NOMO-1 treated with DMSO at 0.1 percent for 48 hours (cell line): Measurements from ENCODE around the gene CCRL2.

Experiments used
- DNase-seq: peaks from one replicate; lab custom pipeline; 2025; ENCODE audit not compliant: unreplicated experiment; lab: John Stamatoyannopoulos, UW

CCRL2 gene

GRCh38 chr3:46455231-46456115 lies 48.4 kb downstream of the CCRL2 start:
- DNase-seq, result no peak

- DNase-seq, result no peak
These were observed 49.1 kb downstream of the CCRL2 start for GRCh38 chr3:46456118-46456517.
